K562 (cell line): ENCODE measurements around the gene CMIP. TPM values are rescaled to one million over a fixed set of nuclear protein-coding genes. Genes with fewer than 3 reads are reported as not detected.

Experiments used
- ARID2 ChIP-seq: fragments of 450-650 bp; IDR thresholded peaks from 2 replicates; pipeline ENCODE4 v1.6.1; 2017; ENCODE audit warnings: antibody characterized with exemption, mild to moderate bottlenecking
- ATF1 ChIP-seq, 2 experiments: fragments of 450-650 bp in 1 of 2; IDR thresholded peaks; 2 replicates each; pipeline ENCODE4 v1.6.1; 2016; ENCODE audit warnings: missing compliant biosample characterization in 1 of 2, missing genetic modification characterization in 1 of 2
- CBX5 ChIP-seq: IDR thresholded peaks from 2 replicates; pipeline ENCODE4 v1.6.1; 2014; ENCODE audit warnings: low read depth, borderline replicate concordance
- CCNT2 ChIP-seq: IDR thresholded peaks from 2 replicates; pipeline ENCODE4 v1.6.1; 2011; ENCODE audit warnings: borderline replicate concordance, low read depth, mild to moderate bottlenecking, moderate library complexity, mixed read lengths, low read length; ENCODE audit not compliant: insufficient read length; ENCODE audit errors: extremely low read depth
- CHCHD3 ChIP-seq: fragments of 250-450 bp; sonication (Bioruptor Pico); IDR thresholded peaks from 2 replicates; pipeline ENCODE4 v2.1.2; 2022; ENCODE audit warnings: mild to moderate bottlenecking
- CSDE1 ChIP-seq, 2 experiments: fragments of 450-650 bp; IDR thresholded peaks; 2 replicates each; pipeline ENCODE4 v1.6.1; 2016; ENCODE audit warnings: mild to moderate bottlenecking in 1 of 2
- EGR1 ChIP-seq: fragments of 450-650 bp; conservative IDR thresholded peaks from 2 replicates; pipeline ENCODE4 v1.6.1; 2017; ENCODE audit warnings: mild to moderate bottlenecking
- FOXJ3 ChIP-seq: sonication (generic); formaldehyde crosslinking; IDR thresholded peaks from 2 replicates; pipeline ENCODE4 v1.4.0; 2020; ENCODE audit warnings: mild to moderate bottlenecking, missing genetic modification reagents
- HOMEZ ChIP-seq: fragments of 250-450 bp; sonication (Bioruptor Pico); IDR thresholded peaks from 2 replicates; pipeline ENCODE4 v1.4.0; 2020; ENCODE audit warnings: mild to moderate bottlenecking, moderate library complexity
- KAT2B ChIP-seq: IDR thresholded peaks from one replicate; pipeline ENCODE4 v1.6.1; 2012; ENCODE audit warnings: low read depth, mild to moderate bottlenecking, control low read depth, inconsistent platforms, low read length, moderate library complexity
- MEIS2 ChIP-seq: fragments of 450-650 bp; IDR thresholded peaks from 2 replicates; pipeline ENCODE4 v1.6.1; 2014; ENCODE audit warnings: mild to moderate bottlenecking; ENCODE audit not compliant: partially characterized antibody
- POLR2A ChIP-seq: fragments of 450-650 bp; conservative IDR thresholded peaks from 2 replicates; pipeline ENCODE4 v1.6.1; 2016
- PTRF ChIP-seq: fragments of 450-650 bp; IDR thresholded peaks from 2 replicates; pipeline ENCODE4 v1.6.1; 2016; ENCODE audit warnings: mild to moderate bottlenecking, missing genetic modification characterization, missing compliant biosample characterization
- PURB ChIP-seq: sonication (generic); formaldehyde crosslinking; IDR thresholded peaks from 2 replicates; pipeline ENCODE4 v1.9.0; 2021; ENCODE audit warnings: low read depth, mild to moderate bottlenecking, missing genetic modification reagents
- RBM14 ChIP-seq: fragments of 200-400 bp; formaldehyde crosslinking; IDR thresholded peaks from 2 replicates; pipeline ENCODE4 v1.6.1; 2018; ENCODE audit warnings: low read depth, mild to moderate bottlenecking, low read length, moderate library complexity, borderline replicate concordance; ENCODE audit not compliant: insufficient read depth
- SLC30A9 ChIP-seq: fragments of 250-450 bp; sonication (Bioruptor Pico); IDR thresholded peaks from 2 replicates; pipeline ENCODE4 v1.8.0; 2022; ENCODE audit warnings: mild to moderate bottlenecking, moderate library complexity
- SMAD4 ChIP-seq: fragments of 250-450 bp; sonication (Bioruptor Pico); conservative IDR thresholded peaks from 2 replicates; pipeline ENCODE4 v1.8.0; 2021; ENCODE audit warnings: inconsistent platforms, mild to moderate bottlenecking, moderate library complexity
- SREBF2 ChIP-seq: sonication (generic); formaldehyde crosslinking; IDR thresholded peaks from 2 replicates; pipeline ENCODE4 v1.4.0; 2020; ENCODE audit warnings: mild to moderate bottlenecking, missing genetic modification reagents
- SRSF7 ChIP-seq: fragments of 200-400 bp; formaldehyde crosslinking; optimal IDR thresholded peaks from 2 replicates; pipeline ENCODE3; 2017; ENCODE audit warnings: mild to moderate bottlenecking, low read depth, low read length
- TAF7 ChIP-seq: fragments of 450-650 bp; IDR thresholded peaks from 2 replicates; pipeline ENCODE4 v1.6.1; 2016; ENCODE audit warnings: missing genetic modification characterization, missing compliant biosample characterization
- TSHZ1 ChIP-seq: fragments of 250-450 bp; sonication (Bioruptor Pico); IDR thresholded peaks from 2 replicates; pipeline ENCODE4 v1.4.0; 2020; ENCODE audit warnings: mild to moderate bottlenecking, moderate library complexity
- YY1 ChIP-seq, 3 experiments: IDR thresholded peaks; 2 replicates each; pipeline ENCODE4 v1.6.1; 2011; ENCODE audit warnings: low read length in 2 of 3, mild to moderate bottlenecking in 2 of 3, moderate library complexity in 2 of 3, borderline replicate concordance in 1 of 3, control low read depth in 1 of 3, low read depth in 1 of 3; ENCODE audit not compliant: insufficient read depth in 3 of 3, insufficient replicate concordance in 2 of 3, control insufficient read depth in 1 of 3, insufficient read length in 1 of 3; ENCODE audit errors: extremely low read depth in 1 of 3
- ZFP91 ChIP-seq: sonication (generic); formaldehyde crosslinking; IDR thresholded peaks from 2 replicates; pipeline ENCODE4 v1.8.0; 2022; ENCODE audit warnings: mild to moderate bottlenecking, missing genetic modification reagents
- polyA plus RNA-seq, 8 experiments: library from polyadenylated mRNA; depleted of rRNA in 4 of 8; stranded (reverse) in 5 of 8; unstranded in 3 of 8; fragments of >200 nt; fragmentation: Nextera tagmentation in 2 of 8; fragmentation: Illumina TruSeq in 1 of 8; extraction: Ambion mirVana in 2 of 8; extraction: Trizol in 1 of 8; gene quantifications; 2 replicates each; pipeline versions ENCODE4 v1.2.1 to v1.2.3, GENCODE V29; 2011 to 2014; ENCODE audit warnings: inconsistent platforms in 1 of 8, missing spikeins in 1 of 8
- total RNA-seq, 7 experiments: library from RNA; depleted of rRNA in 6 of 7; stranded (reverse); fragments of >200 nt in 6 of 7; fragmentation: Illumina TruSeq in 2 of 7; extraction: Trizol in 2 of 7; gene quantifications; 2 replicates each; pipeline versions ENCODE4 v1.2.1 to v1.2.3, GENCODE V29; 2011 to 2021; ENCODE audit warnings: low replicate concordance in 1 of 7

Gene CMIP
- total and polyA plus RNA-seq, 9 of the 15 experiments (the other 6 are each of a cell fraction or from before 2014, with no cell fraction given): 0.94 to 82.5 (median 10.3) TPM

- no peak for TF ChIP-seq HOMEZ (CRISPR knock-in tag)
- TF ChIP-seq PTRF: no peak
- no peak for TF ChIP-seq EGR1
- TF ChIP-seq ATF1 (CRISPR knock-in tag; IDR thresholded peaks at IDR 0.05): no peak
- no peak for TF ChIP-seq ATF1 (tag; IDR thresholded peaks at IDR 0.05)
- peak in 1 of 3 experiments; percentile 20 for TF ChIP-seq YY1 (IDR thresholded peaks at IDR 0.05; ENCODE audit: borderline replicate concordance in 1 of 3, control insufficient read depth in 1 of 3, extremely low read depth in 1 of 3, insufficient read depth in 3 of 3, insufficient read length in 1 of 3, insufficient replicate concordance in 2 of 3, low read depth in 1 of 3, low read length in 2 of 3)
- TF ChIP-seq FOXJ3 (CRISPR knock-in tag): no peak
- no peak for TF ChIP-seq MEIS2
- no peak for TF ChIP-seq SREBF2 (CRISPR knock-in tag)
- no peak for TF ChIP-seq CBX5
- TF ChIP-seq RBM14: no peak
- TF ChIP-seq SMAD4 (CRISPR knock-in tag): no peak
- no peak for TF ChIP-seq ZFP91 (CRISPR knock-in tag)
- no peak for TF ChIP-seq KAT2B
- no peak for TF ChIP-seq SLC30A9 (CRISPR knock-in tag)
- no peak for TF ChIP-seq TSHZ1 (CRISPR knock-in tag)
- TF ChIP-seq PURB: no peak
- no peak for TF ChIP-seq SRSF7
- no peak for TF ChIP-seq POLR2A
- TF ChIP-seq CCNT2: no peak
- TF ChIP-seq CHCHD3: no peak
- TF ChIP-seq CSDE1 (IDR thresholded peaks at IDR 0.05): no peak
- no peak for TF ChIP-seq TAF7 (tag)
- TF ChIP-seq ARID2: peak; percentile 75
These were observed 252.5 kb downstream of the CMIP start (continued) for GRCh38 chr16:81696961-81697615.
